GM10847 (cell line): ENCODE results near the gene ZNF652.

Experiments
- POLR2A ChIP-seq: IDR thresholded peaks from 2 replicates; pipeline ENCODE4 v1.6.1; 2011; ENCODE audit not compliant: insufficient read length; ENCODE audit errors: extremely low read depth

The ZNF652 gene

DNA sequence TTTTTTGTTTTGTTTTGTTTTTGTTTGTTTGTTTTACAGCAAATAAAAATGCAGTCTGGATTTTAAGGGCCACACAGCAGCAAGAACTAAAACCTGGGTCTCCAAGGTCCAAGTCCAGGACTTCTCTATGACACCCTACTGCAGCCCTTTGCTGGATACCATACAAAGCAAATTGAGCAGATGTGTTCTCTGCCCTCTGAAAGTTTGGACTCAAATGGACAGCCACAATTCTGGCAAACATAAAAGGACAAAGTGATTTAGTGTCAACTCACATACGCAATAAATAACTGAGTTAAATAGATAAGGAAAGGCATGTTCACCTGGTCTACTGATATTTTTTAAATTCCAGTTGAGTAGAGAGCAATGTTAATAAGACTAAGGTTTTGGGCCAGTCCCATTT is 7.7 kb upstream of the ZNF652 start:
- TF ChIP-seq POLR2A = no peak

DNA sequence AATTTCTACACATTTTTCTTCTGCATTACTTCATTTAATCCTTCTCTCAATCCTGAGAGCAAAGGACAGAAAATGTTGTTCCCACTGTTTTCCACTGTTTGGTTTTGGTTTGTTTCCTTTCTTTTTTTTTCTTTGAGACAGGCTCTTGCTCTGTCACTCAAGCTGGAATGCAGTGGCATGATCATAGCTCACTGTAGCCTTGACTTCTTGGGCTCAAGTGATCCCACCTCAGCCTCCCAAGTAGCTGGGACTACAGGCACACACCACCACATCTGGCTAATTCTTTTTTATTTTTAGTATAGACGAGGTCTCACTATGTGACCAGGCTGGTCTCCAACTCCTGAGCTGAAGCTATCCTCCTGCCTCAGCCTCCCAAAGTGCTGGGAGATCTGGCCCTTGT is 7.0 kb upstream of the ZNF652 start:
- TF ChIP-seq POLR2A = no peak

DNA sequence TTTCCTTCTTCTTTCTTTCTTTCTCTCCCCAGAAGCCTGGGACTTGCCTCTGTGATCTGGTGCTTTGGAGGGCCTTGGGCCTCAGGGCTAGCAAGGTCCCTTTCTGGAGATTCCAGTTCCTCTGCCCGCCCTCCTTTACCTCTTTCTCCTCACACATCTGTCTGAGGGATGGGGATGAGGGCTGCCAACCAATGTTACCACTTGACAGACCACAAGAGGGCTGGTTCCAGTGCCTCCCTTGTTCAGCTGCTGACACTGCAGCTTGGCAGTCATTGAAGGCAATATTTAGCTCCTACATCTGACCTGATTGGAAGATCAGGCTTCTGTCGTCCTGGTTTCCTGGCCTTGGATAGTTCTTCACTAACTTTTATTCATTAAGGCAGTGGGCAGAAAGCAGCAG is 3.6 kb upstream of the ZNF652 start:
- TF ChIP-seq POLR2A = no peak

DNA sequence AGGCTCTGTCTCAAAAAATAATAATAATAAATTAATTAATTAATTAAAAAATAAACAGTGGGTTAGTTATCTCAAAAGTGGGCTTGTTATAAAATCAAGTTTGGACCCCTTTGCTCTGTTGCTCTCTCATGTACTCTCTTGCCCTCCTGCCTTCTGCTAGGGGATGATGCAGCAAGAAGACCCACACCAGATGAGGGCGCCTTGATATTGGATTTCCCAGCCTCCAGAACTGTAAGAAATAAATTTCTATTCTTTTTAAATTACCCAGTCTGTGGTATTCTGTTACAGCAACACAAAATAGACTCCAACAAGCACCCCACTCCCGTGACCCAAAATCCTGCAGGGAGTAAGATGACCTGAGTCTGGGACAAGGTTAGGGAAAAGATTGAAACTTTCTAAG is 2.1 kb upstream of the ZNF652 start:
- no peak for TF ChIP-seq POLR2A

DNA sequence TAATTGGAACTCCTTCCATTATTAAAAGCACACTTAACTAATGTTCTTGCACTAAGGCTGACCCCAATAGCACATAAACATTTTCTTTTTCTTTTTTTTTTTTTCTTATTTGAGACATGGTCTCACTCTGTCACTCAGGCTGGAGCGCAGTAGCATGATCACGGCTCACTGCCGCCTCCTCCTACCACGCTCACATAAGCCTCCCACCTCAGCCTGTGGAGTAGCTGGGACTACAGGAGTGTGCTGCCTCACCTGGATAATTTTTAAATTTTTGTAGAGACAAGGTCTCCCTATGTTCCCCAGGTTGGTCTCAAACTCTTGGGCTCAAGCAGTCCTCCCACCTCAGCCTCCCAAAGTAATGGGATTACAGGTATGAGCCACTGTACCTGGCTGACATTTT is 1.2 kb upstream of the ZNF652 start:
- TF ChIP-seq POLR2A = no peak

DNA sequence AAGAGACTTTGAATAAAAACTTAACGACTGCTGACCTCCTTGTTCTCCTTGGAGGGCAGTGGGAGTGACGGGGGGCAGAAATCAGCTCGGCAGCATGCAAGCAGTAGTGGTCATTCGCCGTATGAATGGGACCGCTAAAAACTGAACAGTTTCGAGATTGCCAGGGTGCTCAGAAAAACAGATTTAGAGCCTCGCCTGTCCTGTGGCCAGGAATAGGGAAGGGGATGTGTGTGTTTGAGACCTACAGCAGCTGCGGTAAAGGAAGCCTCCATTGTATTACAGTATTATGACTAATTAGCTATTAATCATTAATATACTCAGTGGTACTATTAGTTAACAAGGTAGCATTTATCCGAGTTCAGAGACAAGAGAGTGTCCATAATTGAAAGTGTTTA is 670 bp upstream of the ZNF652 start:
- TF ChIP-seq POLR2A = no peak

DNA sequence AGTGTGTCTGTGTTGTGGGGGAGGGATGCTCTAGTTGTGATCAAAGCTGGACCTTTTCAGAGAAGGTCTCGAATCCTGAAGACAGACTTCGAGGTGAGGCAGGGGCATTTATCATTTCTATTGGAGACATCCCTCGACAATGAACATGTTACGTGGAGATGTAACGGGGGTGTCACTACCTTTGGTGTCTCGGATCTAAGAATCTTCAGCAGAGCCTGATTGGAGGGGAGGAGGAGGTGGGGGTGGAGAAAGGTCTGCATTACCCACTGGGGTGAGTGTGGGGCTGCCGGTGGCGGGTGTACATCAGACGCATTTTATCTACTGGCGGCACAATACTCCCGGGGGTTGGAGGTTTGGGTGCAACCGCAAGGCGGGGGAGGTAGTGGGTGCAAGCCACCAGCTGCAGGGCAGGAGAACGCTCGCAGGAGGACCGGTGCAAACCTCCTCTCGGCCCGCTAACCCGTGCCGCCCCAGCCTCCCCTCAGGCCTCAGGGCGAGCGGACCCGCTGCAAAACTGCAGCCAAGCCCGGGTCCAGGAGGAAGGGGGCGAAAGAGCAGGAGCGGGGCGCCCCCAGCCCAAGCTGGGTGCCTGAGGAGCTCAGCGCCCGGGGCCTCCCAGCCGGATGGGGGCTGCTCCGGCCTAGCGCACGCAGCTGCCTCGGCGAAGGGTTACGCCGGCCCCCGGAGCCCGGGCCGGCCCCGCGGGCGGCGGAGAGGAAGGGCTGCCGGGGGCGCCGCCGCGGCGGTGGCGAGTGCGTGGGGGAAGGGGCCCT is 735 bp downstream of the ZNF652 start:
- TF ChIP-seq POLR2A = peak; percentile 45

DNA sequence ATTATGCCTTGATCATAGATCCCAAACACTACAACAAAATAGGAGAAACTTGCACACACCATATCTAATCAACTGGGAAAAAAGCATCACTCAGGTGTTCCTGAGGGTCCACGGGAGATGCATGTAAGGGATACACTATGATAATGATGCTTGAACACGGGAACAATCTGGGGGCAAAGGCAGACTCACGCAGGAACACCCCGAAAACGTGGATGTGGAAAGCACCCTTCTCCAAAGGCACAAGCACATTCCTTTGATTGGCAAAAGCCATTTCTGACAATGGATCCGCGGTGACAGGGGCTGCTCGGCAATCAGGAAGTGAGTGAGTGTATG is 1.3 kb downstream of the ZNF652 start:
- TF ChIP-seq POLR2A = no peak

DNA sequence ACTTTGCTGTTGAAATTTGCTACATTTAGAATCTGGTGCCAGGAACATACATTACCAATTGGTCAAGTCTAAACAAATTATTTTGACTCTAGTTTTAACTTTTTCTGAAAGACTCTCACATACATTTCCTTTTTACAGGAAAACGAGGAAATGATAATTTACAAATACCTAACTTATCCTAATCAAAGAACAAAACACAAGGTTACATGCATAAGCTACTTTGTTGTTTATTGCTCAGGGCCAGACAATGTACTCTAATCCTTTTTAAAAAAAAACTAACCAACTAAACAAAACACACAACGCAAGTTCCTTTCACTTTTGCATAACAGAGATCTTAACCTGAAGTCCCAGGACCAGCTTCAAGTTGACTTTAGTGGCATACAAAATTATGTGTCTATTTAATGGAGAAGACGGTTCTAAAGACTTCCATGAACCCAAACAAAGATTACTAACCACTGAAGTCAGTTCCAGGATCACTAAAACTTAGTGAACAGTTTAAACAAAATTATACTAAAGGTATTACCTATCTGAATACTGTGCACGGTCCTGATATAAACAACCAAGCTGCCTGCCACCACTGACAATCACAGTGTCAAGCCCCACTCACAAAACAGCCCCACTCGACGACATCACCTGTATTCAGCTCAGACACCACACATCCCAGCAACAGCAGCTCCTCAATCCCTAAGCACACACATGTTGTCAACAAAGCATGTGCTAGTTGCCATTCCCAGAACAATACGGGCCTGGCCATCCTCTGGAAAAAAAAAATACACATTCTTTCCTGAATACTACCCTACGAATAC is 1.9 kb downstream of the ZNF652 start:
- TF ChIP-seq POLR2A = no peak

DNA sequence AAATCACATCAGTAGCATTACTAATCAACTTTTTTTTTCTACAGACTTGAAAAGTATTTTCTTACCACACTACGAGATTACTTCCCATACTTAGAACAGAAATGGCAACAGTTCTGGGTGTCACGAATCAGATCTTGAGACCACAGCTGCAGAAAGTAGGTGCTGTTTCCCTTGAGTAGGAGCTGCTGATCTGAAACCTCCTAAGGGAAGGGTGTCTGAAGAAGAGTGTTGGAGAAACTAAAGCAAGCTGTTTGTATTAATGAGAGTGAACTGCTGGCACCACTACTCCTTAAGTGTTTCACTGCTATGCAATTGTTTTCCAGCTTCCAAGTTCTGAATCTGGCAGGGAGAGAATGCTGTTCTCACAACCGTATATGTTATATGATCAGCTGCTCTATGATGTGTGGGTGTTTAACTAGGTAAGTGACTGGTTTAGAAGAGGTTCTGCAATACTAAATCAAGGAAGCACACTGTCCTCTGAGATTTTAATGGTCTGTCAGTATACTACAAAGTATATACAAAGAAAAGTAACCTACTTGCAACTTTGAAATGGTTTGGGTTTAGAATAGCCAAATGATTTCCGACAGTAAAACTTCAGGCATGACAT is 3.3 kb downstream of the ZNF652 start:
- TF ChIP-seq POLR2A = no peak

DNA sequence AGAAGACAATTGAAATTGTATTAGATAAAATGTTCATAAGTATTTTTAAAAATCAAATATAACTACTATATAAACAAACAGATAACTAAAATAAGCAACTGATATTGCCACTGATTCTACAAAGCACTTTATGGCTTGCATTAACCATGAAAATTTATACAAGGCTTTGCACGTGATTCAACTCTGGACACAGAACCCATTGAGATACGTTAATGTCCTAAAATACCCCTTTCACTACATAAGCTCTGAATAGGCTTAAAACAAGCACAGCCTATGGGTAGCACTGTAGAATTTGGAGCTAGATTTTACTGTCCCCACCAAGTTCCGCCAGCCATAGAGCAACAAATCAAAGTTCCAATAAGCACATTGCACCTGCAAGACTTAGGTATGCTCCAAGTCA is 4.5 kb downstream of the ZNF652 start:
- no peak for TF ChIP-seq POLR2A

DNA sequence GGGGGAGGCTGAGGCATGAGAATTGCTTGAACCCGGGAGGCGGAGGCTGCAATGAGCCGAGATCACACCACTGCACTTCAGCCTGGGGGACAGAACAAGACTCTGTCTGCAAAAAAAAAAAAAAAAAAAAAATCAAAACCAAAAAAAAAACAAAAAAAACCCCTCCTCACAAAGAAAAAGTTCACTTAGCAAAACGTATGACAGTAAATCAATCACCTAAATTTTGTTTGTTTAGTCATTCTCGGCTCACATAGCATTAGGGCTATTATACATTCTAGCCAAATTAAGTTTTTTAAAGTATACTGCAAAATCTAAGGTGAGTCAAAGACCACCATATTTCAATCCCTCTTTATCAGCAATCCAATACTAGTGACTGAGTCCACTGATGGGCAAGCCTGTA is 5.7 kb downstream of the ZNF652 start:
- no peak for TF ChIP-seq POLR2A

DNA sequence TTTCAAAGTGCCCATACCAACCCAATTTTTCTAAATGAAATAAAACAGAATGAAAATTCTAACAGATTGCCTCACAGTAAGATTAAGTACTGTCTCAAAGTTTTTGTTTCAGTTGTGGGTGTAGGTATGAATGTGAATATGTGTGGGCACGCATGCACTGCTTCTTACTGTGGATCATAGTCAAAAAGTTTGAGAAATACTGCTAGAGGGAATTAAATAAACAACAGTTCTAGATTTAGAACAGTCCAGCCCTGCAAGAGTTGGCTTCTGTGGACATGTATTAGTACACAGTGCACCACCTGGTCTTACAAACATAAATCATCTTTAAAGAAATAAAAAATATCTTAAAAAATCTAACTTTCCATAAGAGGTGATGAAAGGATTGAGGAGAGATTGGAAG is 8.4 kb downstream of the ZNF652 start:
- no peak for TF ChIP-seq POLR2A

DNA sequence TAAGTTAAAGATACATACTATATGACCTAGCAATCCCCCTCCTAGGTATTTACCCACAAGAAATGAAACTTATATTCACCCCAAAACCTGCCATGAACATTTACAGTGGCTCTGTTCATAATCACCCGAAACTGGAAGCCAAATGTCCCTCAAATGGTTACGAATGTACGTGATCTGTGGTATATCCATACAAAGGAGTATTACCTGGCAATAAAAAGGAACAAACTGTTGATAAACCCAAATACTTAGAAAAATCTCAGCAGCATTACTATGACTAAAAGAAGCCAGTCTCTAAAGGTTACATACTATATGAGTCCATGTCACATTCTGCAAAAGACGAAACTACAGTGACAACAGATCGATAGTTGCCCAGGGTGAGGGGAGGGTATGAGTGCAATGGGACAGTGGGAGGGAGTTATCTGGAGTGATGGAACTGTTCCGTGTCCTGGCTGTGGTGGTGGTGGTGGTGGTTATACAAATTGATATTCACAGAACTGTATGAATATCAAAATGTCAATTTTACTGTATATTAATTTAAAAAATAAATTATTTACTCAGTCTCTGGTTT is 9.4 kb downstream of the ZNF652 start:
- no peak for TF ChIP-seq POLR2A

DNA sequence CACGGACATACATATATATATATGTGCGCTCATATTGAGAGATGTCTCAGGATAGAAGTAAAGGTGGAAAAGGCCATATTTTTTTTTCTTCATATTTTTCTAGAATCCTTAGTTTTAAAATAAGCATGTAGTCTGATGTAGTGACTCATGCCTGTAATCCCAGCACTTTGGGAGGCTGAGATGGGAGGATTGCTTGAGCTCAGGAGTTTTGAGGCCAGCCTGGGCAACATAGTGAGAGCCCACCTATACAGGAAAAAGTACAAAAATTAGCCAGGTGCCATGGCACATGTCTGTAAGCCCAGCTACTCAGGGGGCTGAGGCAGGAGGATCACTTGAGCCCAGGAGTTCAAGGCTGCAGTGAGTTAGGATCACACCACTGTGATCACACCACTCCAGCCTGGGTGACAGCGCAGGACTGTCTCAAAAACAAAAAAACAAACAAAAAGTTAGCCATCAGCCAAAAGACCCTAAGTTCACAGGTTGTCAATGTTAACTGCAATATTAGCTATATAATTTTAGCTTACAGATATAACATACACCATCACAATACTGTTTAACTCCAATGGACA is 10.4 kb downstream of the ZNF652 start:
- TF ChIP-seq POLR2A = no peak

DNA sequence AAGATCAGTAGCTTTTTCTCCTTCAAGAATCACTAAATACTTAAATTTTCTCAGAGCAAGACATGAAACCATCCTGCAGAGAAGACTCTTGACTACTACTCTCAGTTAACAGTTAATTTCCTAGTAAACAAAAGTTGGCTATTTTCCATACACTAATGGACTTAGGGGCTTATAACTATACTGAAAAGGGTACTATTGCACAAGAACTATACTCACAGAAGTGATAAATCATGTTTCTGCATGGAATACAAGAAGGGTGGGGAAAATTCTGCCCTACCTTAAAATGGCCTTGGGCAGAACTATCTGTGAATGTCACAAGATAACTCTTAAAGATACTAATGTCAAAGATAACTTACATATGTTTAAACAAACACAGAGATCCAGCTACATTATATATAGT is 12.5 kb downstream of the ZNF652 start:
- no peak for TF ChIP-seq POLR2A
